HG02798 (cell line): Measurements from ENCODE around the gene MLC1.
"Not testable (repeated sequence)": the region's sequence is repeated elsewhere in the genome, so short reads cannot be mapped to it uniquely, and the experiment has no call there.

Experiments
- ATAC-seq: cut with Tn5 transposase; IDR thresholded peaks from one replicate; pipeline ENCODE4 v1.9.1; 2021; ENCODE audit warnings: mild to moderate bottlenecking; ENCODE audit not compliant: unreplicated experiment, poor library complexity

Gene MLC1

DNA sequence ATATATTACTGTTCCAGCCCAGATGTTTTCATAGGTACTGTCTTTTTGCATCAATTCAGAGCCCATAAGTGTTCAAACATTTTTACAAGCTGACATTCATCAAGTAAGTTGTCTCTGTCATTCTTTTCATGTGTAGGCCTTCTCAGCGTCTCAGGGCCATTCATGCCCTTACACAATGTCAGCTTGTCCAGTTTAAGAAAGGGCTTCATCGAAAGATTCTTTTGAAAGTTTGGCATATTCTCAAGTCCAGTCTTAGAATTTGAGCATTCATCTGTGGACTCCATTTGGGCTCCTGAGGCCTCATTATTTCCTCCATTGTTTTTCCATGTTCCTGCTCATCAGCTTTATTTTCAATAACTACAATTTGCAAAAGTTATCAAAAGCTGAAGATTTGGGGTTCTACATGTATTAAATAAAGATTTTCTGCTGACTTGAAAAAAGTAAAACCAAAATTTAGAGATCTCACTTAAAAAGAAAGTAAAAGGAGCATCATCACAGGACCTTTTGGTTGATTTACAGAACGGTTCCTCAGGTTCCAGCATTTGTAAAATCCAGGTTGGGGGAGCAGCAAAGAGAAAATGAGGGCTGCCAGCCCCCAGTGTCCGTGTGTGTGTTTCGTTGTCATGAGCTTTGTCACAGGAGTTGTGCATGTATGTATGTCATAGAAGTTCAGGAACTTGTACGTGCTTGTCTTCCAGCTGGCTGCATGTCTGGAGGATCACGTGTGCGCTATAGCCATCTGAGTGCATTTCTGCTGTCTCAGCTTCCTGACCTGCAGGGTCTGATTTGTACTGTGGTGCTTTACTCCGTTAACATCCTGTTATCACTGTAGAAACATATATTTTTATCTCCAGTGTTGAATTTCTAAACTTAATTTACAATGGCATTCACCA lies 20.2 kb upstream of the MLC1 start:
- no peak for ATAC-seq

- no peak for ATAC-seq
These were observed 18.9 kb upstream of the MLC1 start for GRCh38 chr22:50104141-50104544.

DNA sequence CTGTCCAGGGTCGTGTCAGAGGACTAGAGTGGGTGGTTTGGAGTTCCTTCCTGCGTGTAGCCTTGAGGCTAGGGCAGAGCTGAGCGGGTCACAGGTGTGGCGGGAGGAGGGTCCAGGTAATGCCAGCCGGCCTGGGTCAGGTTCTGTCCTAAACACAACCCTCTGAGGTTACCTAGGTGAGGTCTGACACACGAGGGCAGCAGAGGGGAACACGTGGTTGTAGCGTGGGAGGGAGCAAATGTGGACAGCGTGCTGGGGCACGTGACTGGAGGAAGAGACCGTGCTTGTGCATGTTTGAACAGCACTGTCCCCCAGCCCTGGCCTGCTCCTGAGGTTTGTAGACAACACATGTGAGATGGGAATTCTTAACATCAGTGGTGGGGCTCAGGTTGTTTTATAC lies 17.7 kb upstream of the MLC1 start:
- no peak for ATAC-seq

GRCh38 chr22:50101870-50102565 lies 16.8 kb upstream of the MLC1 start:
- ATAC-seq: no peak

GRCh38 chr22:50098052-50098451 lies 12.8 kb upstream of the MLC1 start:
- ATAC-seq: no peak

GRCh38 chr22:50092342-50092741 lies 7.1 kb upstream of the MLC1 start:
- no peak for ATAC-seq

- ATAC-seq: no peak
These were observed 6.0 kb upstream of the MLC1 start for GRCh38 chr22:50091092-50091768.

- no peak for ATAC-seq
These were observed 5.1 kb upstream of the MLC1 start for GRCh38 chr22:50090412-50090714.

DNA sequence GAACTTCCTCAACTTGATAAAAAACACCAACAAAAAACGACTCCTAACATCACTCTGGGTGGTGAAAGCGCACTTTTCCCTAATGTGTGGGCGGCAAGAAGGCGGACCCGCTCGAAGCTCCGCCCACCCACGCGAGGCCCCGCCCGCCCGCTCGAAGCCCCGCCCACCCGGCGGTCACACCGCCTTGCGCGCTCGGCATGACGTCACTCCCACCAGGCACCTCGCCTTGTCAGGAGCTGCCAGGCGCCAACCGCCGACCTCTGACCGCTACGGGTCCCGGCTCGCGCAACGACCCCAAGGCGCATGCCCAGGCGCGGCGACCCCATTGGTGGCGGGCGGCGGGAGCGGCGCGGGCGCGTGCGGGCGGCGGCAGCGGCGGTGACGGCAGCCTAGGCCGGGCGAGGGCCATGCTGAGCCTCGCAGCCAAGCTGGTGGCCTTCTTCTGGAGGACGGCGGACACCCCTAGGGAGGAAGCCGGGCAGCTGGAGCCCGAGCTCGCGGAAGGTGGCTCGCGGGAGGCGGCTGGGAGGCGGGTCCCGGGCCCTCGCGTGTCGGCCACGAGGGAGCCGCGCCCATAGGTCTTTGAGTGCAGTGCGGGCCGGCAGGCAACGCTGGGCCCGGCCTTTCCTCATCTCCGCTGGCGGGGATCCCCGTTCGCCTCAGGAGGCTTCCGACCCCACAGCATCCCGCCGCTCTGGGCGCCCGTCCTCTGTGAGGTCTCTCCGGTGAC lies 4.6 kb upstream of the MLC1 start, which contains the start of gene MOV10L1:
Gene MOV10L1, plus strand, starts transcription at position 325 of the 730 bp plus-strand sequence. Its CDS starts 83 bp downstream, at position 408.
- ATAC-seq: no peak

- no peak for ATAC-seq
These were observed 4.0 kb upstream of the MLC1 start for GRCh38 chr22:50089231-50089630.

DNA sequence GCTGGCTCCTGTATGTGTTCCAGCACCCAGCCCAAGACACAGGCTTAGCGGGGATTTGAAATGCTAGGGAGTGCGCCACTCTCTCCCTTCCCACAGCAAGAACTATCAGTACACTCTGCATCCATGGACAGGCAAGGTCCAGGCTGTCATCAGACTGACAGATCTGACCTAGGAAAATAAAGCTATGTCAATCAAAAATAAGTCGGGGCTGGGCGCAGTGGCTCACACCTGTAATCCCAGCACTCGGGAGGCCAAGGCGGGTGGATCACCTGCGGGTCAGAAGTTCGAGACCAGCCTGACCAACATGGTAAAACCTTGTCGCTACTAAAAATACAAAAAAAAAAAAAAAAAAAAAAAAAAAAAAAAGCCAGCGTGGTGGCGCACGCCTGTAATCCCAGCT lies 2.9 kb upstream of the MLC1 start:
- ATAC-seq: no peak

DNA sequence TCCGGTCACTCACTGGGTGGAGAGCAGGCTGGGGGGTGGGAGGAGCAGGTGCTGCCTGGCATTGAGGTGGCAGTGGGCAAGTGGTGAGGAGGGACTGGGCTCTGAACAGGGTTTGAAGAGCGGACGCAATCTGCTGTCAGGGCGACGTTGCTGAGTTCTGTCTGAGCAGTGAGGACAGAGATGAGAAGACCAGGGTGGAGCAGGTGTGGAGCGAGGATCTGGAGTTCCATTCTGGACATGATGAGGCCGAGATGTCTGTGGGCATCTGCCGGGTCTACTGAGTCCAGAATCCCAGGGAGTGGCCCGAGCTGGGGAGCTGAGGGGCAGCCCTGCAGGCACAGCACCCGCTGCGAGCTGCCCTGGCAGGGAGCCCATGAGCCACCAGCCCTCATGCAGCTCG lies 2.4 kb upstream of the MLC1 start:
- ATAC-seq: no peak

- not testable (repeated sequence) for ATAC-seq
These were observed 1.7 kb upstream of the MLC1 start for GRCh38 chr22:50086975-50087374.

- ATAC-seq: no peak
These were observed 1.3 kb upstream of the MLC1 start for GRCh38 chr22:50086526-50086925.

- ATAC-seq: no peak
These were observed 608 bp downstream of the MLC1 start for GRCh38 chr22:50084614-50085021.

GRCh38 chr22:50084080-50084477 lies 1.1 kb downstream of the MLC1 start:
- ATAC-seq: no peak

DNA sequence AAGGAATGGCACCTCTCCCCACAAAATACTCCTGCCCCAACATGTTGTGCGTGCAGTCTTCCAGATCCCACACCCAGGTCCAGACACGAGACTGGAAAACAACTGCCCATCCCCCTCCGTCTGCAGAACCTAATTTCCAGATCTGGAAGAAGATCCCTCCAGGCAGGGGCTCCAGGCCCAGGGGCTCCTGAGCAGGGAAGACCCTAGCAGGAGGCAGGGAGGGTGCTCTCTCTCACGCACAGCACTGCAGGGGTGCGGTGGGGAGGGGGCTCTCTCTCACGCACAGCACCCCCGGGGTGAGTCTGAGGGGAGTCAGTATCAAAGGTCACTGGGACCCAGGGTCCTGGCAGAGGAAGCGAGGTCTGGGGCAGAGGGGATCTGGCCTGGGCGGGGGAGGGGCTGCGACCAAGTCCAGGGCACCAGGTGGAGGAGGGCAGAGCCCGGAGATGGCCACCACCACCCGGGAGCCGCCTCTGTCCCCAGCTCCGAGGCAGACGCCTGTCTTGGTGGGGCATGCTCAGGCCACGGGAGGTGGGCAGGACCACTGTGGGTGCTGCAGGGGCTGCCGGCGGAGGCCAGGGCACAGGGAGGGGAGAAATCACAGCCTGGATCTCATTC lies 1.7 kb downstream of the MLC1 start:
- no peak for ATAC-seq

GRCh38 chr22:50082961-50083461 lies 2.2 kb downstream of the MLC1 start:
- no peak for ATAC-seq

DNA sequence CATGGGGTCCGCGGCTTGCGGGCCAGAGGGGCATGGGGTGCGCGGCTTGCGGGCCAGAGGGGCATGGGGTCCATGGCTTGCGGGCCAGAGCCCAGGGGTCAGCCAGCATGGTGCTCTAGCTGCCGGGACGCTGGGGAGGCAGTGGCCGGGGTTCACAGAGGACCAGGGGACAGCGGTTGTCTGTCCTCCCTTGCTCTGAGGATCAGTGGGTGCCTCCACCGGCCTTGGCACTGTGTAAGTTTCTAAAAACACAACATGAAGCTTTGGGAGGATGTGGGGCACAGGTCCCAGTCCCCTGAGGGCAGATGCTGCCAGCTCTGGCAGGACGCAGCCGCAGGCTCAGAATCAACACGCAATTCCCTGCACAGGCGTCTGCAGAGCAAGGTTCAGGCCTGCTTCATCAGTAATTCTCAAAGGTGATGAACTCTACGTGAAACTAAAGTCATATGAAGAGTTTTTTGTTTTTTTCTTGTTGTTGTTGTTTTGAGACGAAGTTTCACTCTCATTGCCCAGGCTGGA lies 3.0 kb downstream of the MLC1 start:
- ATAC-seq: no peak
